HFFc6 (cell line): ENCODE measurements around the gene PWWP2B. TPM values are rescaled to one million over a fixed set of nuclear protein-coding genes. Genes with fewer than 3 reads are reported as not detected.

Experiments used
- DNase-seq: peaks from one replicate; pipeline ENCODE4 v3.0.0-alpha.2; 2018
- H3K27ac Mint-ChIP-seq: 2 replicates; pipeline ENCODE4 v1.8.0; 2020; ENCODE audit warnings: mild to moderate bottlenecking, mixed read lengths
- H3K27me3 Mint-ChIP-seq: 2 replicates; pipeline ENCODE4 v1.8.0; 2021; ENCODE audit warnings: mild to moderate bottlenecking, moderate library complexity, mixed read lengths; ENCODE audit not compliant: insufficient read depth
- H3K36me3 Mint-ChIP-seq: 2 replicates; pipeline ENCODE4 v1.8.0; 2021; ENCODE audit warnings: low read depth, mixed read lengths
- H3K4me1 Mint-ChIP-seq: 2 replicates; pipeline ENCODE4 v1.8.0; 2020; ENCODE audit warnings: low read depth, mixed read lengths
- H3K4me3 Mint-ChIP-seq: 2 replicates; pipeline ENCODE4 v1.8.0; 2020; ENCODE audit warnings: mild to moderate bottlenecking, moderate library complexity, mixed read lengths
- H3K9me3 Mint-ChIP-seq: 2 replicates; pipeline ENCODE4 v1.8.0; 2020; ENCODE audit warnings: mild to moderate bottlenecking, mixed read lengths
- total RNA-seq, 6 experiments: library from RNA; stranded (reverse); fragmentation: NEBNext Ultra II Directional; extraction: Animal tissue kit (Norgen Biotek cat#: 25700); gene quantifications; 2 replicates in 1 of 6; 3 replicates in 5 of 6; pipeline ENCODE4 v1.2.3, GENCODE V29; 2021
- TF ChIP-seq, protein P1 (sequence below): fragments of 200-600 bp; sonication (generic); IDR thresholded peaks from 2 replicates; pipeline ENCODE4 v1.5.0; 2021; ENCODE audit warnings: antibody characterized with exemption, mild to moderate bottlenecking

Gene PWWP2B
- total RNA-seq, 6 experiments from 2014 or later: 4.1 to 6.3 (median 4.7) TPM

DNA sequence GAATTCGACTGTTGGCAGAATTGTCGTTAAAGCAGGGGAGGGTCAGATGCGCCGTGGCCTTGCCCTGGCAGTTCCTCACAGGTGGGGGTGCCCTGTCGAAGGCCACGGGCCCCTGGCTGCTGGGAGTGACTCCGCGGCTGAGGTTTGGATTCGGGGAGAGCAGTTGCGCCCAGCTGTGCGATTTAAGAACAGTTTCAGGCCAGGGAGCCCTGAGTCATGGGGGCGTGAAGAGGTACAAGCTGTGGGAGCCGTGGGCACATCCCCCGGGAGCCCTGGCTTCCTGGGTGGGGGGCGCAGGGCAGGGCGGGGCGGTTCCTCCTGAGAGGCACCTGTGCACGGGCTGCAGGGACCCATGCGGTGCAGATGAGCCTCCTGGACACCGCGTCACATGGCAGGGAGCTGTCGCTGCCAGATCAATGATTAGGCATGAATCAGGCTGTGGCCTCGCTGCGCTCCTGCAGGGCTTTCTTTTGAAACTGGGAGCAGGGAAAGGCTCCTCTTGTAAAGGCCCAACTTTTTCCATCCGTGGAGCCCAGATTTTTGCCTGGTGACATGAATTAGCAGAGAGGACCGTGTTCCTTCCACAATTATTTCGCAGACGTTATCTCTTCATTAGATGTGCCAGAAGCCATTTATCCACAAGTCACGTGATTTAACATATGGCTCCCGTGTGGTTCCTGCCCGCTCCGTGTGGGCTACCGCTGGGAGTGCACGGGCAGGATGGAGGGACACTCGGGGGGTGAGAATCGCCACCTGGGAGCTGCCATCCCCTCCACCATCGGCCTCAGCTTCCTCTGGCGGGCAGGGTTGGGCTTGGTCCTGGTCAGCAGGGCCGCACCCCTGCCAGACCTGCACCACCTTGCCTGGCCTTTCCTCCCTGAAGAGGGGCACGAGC lies 918 bp downstream of the PWWP2B start:
- DNase-seq: peak; percentile 60
- TF ChIP-seq, protein P1, sequence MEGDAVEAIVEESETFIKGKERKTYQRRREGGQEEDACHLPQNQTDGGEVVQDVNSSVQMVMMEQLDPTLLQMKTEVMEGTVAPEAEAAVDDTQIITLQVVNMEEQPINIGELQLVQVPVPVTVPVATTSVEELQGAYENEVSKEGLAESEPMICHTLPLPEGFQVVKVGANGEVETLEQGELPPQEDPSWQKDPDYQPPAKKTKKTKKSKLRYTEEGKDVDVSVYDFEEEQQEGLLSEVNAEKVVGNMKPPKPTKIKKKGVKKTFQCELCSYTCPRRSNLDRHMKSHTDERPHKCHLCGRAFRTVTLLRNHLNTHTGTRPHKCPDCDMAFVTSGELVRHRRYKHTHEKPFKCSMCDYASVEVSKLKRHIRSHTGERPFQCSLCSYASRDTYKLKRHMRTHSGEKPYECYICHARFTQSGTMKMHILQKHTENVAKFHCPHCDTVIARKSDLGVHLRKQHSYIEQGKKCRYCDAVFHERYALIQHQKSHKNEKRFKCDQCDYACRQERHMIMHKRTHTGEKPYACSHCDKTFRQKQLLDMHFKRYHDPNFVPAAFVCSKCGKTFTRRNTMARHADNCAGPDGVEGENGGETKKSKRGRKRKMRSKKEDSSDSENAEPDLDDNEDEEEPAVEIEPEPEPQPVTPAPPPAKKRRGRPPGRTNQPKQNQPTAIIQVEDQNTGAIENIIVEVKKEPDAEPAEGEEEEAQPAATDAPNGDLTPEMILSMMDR: no peak
- Mint-ChIP-seq H3K4me1 (peaks cover 20% of the 10 kb centered on the region), H3K9me3 (no peaks in the 10 kb centered on the region), H3K27me3 (no peaks in the 10 kb centered on the region; the same call in 1 of the 2 replicates), H3K36me3 (no peaks in the 10 kb centered on the region), H3K27ac (peak overlapping the region; percentile 85), H3K4me3 (peak overlapping the region; percentile 89)

DNA sequence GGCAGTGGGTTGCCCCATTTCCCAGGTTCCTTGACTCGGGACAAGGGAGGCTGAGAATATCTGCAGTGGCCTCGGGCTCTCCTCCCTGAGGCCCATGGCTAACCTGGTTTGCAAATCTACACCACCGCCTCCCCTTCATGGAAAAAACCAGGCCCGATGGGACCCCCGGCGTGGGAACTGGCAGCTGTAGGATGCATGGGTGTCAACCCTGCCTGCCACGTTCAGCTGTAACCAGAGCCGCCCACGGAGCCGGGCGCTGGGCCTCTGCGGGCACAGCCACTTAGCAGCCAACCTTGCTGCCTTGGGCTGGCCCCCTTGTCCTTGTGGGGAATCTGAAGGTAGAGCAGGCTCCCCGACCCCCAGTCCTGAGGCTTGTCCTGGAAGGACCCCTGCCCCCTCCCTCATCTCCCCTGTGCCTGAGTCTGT lies 1.6 kb downstream of the PWWP2B start:
- Mint-ChIP-seq H3K4me3 (no peak overlapping the region), H3K9me3 (no peaks in the 10 kb centered on the region), H3K36me3 (no peaks in the 10 kb centered on the region), H3K4me1 (peaks cover 13% of the 10 kb centered on the region), H3K27me3 (no peaks in the 10 kb centered on the region), H3K27ac (no peak overlapping the region)
- TF ChIP-seq, protein P1: no peak
- no peak for DNase-seq

DNA sequence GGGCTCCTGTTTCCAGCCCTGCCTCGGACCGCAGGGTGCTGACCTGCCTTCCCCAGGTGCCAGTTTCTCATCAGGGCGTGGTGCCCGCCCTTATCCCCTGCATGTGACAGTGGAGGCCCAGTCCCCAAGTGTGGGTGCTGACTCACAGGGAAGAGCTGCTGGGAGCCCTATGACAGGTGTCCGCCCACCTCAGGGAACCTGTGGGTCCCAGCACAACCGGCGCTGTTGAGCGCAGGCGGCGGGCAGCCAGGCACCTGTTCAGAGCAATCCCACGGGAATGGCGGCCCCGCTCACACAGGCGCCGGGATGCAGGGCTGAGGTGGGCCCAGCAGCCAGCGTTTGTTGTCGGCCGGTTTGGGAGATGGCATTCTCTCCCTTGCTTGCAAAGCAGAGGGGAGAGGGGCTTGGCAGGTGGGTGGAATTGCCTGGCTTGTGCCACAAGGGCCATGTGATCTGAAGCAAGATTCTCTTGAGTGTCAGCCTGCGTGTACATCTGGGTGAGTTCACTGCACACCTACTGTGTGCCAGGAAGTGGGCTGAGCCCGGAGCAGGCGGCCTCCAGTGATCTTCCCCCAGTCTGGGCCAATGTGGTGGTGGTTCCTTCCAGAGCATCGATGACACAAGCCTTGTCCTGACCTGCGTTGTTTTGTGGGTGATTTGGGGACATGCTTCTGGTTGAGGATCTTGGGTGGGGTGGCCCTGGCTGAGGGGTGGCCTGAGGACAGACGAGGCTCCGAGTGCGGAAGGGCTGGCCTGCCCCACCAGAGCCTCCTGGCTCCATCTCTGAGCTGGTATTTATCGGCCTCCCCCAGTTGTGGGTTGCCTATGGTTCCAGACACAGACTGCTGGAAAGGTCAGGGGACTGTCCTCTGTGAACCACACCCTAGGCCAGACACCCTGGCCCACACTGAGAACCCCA lies 2.4 kb downstream of the PWWP2B start:
- no peak for DNase-seq
- Mint-ChIP-seq H3K27me3 (no peaks in the 10 kb centered on the region), H3K4me1 (peaks cover 6% of the 10 kb centered on the region), H3K4me3 (no peak overlapping the region), H3K9me3 (no peaks in the 10 kb centered on the region), H3K27ac (no peak overlapping the region), H3K36me3 (no peaks in the 10 kb centered on the region)
- TF ChIP-seq, protein P1: no peak

DNA sequence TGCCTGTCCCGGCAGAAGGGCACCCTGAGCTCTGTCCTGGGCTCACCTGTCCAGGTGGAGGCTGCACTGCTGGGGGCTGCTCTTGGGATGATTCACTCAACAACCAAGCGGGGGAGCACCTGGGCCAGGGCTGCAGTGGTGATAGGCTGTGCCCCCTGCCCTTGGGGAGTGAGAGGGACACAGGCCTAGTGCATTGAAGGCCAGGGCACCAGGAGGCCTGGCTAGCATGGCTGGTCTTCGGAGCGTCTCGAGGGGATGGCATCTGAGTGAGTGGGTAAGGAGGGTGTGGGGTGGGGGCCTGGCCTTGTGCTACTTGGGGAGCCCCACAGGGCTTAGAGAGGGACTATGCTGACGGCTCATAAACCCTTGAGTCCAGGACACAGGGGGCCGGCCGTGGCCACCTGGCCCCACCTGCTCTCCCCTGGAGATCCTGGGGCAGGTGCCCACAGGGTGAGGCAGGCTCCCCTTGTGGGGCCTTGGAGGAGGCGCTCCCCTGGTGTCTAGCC lies 3.1 kb downstream of the PWWP2B start:
- Mint-ChIP-seq H3K27me3 (no peaks in the 10 kb centered on the region), H3K4me1 (peaks cover 6% of the 10 kb centered on the region), H3K9me3 (no peaks in the 10 kb centered on the region), H3K4me3 (no peak overlapping the region), H3K27ac (no peak overlapping the region), H3K36me3 (no peaks in the 10 kb centered on the region)
- TF ChIP-seq, protein P1: no peak
- no peak for DNase-seq

DNA sequence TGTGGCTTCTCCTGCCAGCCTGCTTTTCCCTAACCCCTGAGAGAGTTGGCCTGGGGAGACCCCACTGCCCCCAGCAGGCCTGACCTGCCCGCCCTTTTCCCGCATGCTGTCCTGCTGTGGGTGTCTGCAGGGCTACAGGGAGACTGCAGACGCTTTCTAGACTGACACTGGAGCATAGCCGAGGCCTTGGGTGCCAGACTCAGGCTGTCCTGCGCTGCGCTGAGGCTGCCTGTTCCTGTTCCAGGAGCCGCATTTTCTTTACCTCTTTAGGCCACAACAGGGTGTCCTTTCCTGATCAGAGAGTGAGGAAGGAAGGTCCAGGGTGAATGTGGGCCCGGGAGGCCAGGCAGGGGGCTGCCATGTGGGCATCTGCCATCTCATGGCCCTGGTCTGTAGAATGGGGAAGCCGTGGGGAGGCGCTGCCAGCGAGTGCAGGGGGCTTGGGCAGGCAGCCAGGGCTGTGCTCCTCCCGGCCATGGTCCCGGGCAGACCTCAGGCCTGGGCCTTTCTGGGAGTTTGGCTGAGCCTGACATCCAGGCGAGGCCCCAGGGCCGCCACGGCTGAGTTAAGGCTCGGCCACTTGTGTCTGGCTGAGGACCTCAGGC lies 3.6 kb downstream of the PWWP2B start:
- Mint-ChIP-seq H3K4me1 (peaks cover 6% of the 10 kb centered on the region), H3K27me3 (no peaks in the 10 kb centered on the region), H3K36me3 (0 out of 2 replicates have a peak, but pooled peaks cover 1% of the 10 kb centered on the region), H3K27ac (no peak overlapping the region), H3K9me3 (no peaks in the 10 kb centered on the region), H3K4me3 (no peak overlapping the region)
- TF ChIP-seq, protein P1: no peak
- no peak for DNase-seq
